ENCODE data around the gene AMMECR1. TPM values are rescaled to one million over a fixed set of nuclear protein-coding genes. Genes with fewer than 3 reads are reported as not detected.

Gene AMMECR1
- total and polyA plus RNA-seq, 2 of the 13 experiments (the other 11 are each of a cell fraction or from before 2014, with no cell fraction given) = 3.1 to 7.5 TPM

DNA sequence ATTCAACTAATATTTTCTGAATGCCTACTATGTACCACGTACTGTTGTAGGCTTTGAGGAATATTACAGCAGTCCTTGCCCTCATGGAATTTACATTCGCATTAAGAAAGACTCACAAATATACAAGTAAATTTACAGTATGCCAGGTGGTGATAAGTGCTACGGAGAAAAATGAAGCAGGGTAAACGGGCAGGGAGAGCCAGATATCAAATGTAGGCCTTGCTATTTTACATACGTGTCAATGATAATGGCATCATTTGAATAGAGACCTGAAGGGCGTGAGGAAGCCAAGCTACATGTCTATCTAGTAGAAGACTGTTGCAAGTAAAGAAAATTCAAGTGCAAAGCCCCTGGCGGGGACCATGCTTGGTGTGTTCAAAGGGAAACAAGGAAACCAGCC lies 65.2 kb downstream of the AMMECR1 start:
- ATAC-seq (no peak), DNase-seq (ENCODE audit: low spot score) (no peak), FAIRE-seq (no peak)
- WGBS (ENCODE audit: low lambda C conversion rate) = 95% methylated on average over 7 of the region's 7 CpGs
- no peak for TF ChIP-seq SNAPC2 (CRISPR knock-in tag; IDR thresholded peaks at IDR 0.05)
- TF ChIP-seq, protein P1, sequence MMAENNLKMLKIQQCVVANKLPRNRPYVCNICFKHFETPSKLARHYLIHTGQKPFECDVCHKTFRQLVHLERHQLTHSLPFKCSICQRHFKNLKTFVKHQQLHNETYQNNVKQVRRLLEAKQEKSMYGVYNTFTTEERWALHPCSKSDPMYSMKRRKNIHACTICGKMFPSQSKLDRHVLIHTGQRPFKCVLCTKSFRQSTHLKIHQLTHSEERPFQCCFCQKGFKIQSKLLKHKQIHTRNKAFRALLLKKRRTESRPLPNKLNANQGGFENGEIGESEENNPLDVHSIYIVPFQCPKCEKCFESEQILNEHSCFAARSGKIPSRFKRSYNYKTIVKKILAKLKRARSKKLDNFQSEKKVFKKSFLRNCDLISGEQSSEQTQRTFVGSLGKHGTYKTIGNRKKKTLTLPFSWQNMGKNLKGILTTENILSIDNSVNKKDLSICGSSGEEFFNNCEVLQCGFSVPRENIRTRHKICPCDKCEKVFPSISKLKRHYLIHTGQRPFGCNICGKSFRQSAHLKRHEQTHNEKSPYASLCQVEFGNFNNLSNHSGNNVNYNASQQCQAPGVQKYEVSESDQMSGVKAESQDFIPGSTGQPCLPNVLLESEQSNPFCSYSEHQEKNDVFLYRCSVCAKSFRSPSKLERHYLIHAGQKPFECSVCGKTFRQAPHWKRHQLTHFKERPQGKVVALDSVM (CRISPR knock-in tag; IDR thresholded peaks at IDR 0.05) = no peak
- no peak for TF ChIP-seq TAF1 (CRISPR knock-in tag; IDR thresholded peaks at IDR 0.05)
- no peak for TF ChIP-seq ZNF556 (CRISPR knock-in tag; IDR thresholded peaks at IDR 0.05; ENCODE audit: borderline replicate concordance)
- TF ChIP-seq, protein P2, sequence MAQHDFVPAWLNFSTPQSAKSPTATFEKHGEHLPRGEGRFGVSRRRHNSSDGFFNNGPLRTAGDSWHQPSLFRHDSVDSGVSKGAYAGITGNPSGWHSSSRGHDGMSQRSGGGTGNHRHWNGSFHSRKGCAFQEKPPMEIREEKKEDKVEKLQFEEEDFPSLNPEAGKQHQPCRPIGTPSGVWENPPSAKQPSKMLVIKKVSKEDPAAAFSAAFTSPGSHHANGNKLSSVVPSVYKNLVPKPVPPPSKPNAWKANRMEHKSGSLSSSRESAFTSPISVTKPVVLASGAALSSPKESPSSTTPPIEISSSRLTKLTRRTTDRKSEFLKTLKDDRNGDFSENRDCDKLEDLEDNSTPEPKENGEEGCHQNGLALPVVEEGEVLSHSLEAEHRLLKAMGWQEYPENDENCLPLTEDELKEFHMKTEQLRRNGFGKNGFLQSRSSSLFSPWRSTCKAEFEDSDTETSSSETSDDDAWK (CRISPR knock-in tag; IDR thresholded peaks at IDR 0.05) = no peak
- no peak overlapping the region for H3K4me3 ChIP-seq (replicated peaks in 1 of 3; ENCODE audit: insufficient read depth in 1 of 3, low read depth in 2 of 3, low read length in 3 of 3)
- H3K4me2 ChIP-seq (ENCODE audit: low read depth, low read length) = no peak overlapping the region
- BruUV-seq (replicated peaks) = no TSS peak
- CTCF ChIA-PET (ENCODE audit: low intra/inter-chr PET ratio, low total read pairs) = no interaction called here
- H3K4me1 ChIP-seq (ENCODE audit: insufficient read depth, low read length) = no peaks in the 10 kb centered on the region
- intact Hi-C loops (cut with micrococcal nuclease; ENCODE audit: unreplicated experiment) = no loop called here
- no peaks in the 10 kb centered on the region for H3K79me2 ChIP-seq (ENCODE audit: insufficient read depth, low read length)
- H3K9ac ChIP-seq (ENCODE audit: insufficient read depth, low read depth, low read length) = no peak overlapping the region
- H4K20me1 ChIP-seq (ENCODE audit: insufficient read depth, low read length) = no peaks in the 10 kb centered on the region
- no peaks in the 10 kb centered on the region for H3K27me3 ChIP-seq (ENCODE audit: control insufficient read depth in 1 of 2, insufficient read depth in 2 of 2, low read length in 2 of 2)
- in situ Hi-C loops (cut with HindIII; ENCODE audit: extremely low pct_ligation_motif_present, low pct_unique_long_range_greater_than_20kb) = no loop called here
- no peaks in the 10 kb centered on the region for H3K36me3 ChIP-seq (replicated peaks in 1 of 2; ENCODE audit: control insufficient read depth in 1 of 2, insufficient read depth in 2 of 2, low read length in 2 of 2)
- no peaks in the 10 kb centered on the region for H3K9me3 ChIP-seq (ENCODE audit: low read length)
- no peak overlapping the region for H2AFZ ChIP-seq (ENCODE audit: low read length)
- POLR2A ChIA-PET = no interaction called here
- no peak overlapping the region for H3K27ac ChIP-seq (ENCODE audit: extremely low read length, insufficient read depth, low read length)

DNA sequence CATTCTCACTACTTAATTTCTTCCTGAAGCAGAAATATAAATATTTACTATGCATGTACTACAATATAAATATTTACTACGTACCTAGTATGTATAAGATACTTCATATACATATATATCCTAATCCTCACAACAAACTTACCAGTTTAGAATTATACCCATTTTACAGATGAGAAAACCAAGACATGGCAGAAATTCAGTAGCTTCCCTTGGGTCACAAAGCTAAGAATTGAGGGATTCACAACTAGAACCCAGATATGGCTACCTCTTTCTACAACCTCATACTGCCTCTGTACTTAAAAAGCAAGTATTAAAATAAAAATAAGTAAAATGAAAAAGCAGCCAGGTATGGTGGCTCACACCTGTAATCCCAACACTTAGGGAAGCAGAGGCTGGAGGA lies 65.9 kb downstream of the AMMECR1 start:
- Histone ChIP-seq H3K79me2 (ENCODE audit: insufficient read depth, low read length) (no peaks in the 10 kb centered on the region), H3K27me3 (ENCODE audit: control insufficient read depth in 1 of 2, insufficient read depth in 2 of 2, low read length in 2 of 2) (no peaks in the 10 kb centered on the region), H3K36me3 (replicated peaks in 1 of 2; ENCODE audit: control insufficient read depth in 1 of 2, insufficient read depth in 2 of 2, low read length in 2 of 2) (no peaks in the 10 kb centered on the region), H2AFZ (ENCODE audit: low read length) (no peak overlapping the region), H3K4me3 (replicated peaks in 1 of 3; ENCODE audit: insufficient read depth in 1 of 3, low read depth in 2 of 3, low read length in 3 of 3) (no peak overlapping the region), H3K4me2 (ENCODE audit: low read depth, low read length) (no peak overlapping the region), H3K9ac (ENCODE audit: insufficient read depth, low read depth, low read length) (no peak overlapping the region), H3K27ac (ENCODE audit: extremely low read length, insufficient read depth, low read length) (no peak overlapping the region), H4K20me1 (ENCODE audit: insufficient read depth, low read length) (no peaks in the 10 kb centered on the region), H3K9me3 (ENCODE audit: low read length) (no peaks in the 10 kb centered on the region), H3K4me1 (ENCODE audit: insufficient read depth, low read length) (no peaks in the 10 kb centered on the region)
- in situ Hi-C loops (cut with HindIII; ENCODE audit: extremely low pct_ligation_motif_present, low pct_unique_long_range_greater_than_20kb) = no loop called here
- TF ChIP-seq KMT2A (CRISPR knock-in tag; IDR thresholded peaks at IDR 0.05) = no peak
- TF ChIP-seq, protein P3, sequence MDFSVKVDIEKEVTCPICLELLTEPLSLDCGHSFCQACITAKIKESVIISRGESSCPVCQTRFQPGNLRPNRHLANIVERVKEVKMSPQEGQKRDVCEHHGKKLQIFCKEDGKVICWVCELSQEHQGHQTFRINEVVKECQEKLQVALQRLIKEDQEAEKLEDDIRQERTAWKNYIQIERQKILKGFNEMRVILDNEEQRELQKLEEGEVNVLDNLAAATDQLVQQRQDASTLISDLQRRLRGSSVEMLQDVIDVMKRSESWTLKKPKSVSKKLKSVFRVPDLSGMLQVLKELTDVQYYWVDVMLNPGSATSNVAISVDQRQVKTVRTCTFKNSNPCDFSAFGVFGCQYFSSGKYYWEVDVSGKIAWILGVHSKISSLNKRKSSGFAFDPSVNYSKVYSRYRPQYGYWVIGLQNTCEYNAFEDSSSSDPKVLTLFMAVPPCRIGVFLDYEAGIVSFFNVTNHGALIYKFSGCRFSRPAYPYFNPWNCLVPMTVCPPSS (IDR thresholded peaks at IDR 0.05) = no peak
- no peak for TF ChIP-seq ZNF33B (CRISPR knock-in tag; IDR thresholded peaks at IDR 0.05)
- no peak for TF ChIP-seq NFYB (CRISPR knock-in tag; IDR thresholded peaks at IDR 0.05)
- TF ChIP-seq ZNF790 (CRISPR knock-in tag; IDR thresholded peaks at IDR 0.05; ENCODE audit: borderline replicate concordance) = no peak
- DNase-seq (ENCODE audit: low spot score) (no peak), FAIRE-seq (no peak), ATAC-seq (no peak)
- ChIA-PET CTCF (ENCODE audit: low intra/inter-chr PET ratio, low total read pairs) (no interaction called here), POLR2A (no interaction called here)
- 96% methylated on average over 1 of the region's 1 CpG for WGBS (ENCODE audit: low lambda C conversion rate)
- no TSS peak for BruUV-seq (replicated peaks)
- intact Hi-C loops (cut with micrococcal nuclease; ENCODE audit: unreplicated experiment) = no loop called here

Measured in HepG2 (cell line).